Inflammatory macrophage (primary cell): Measurements from ENCODE around the gene GPR25.

Experiments
- DNase-seq, 2 donors: peaks; one replicate each; pipeline ENCODE4 v3.0.0-alpha.2; 2020 to 2022
- total RNA-seq, 18 experiments: gene quantifications; one replicate each; lab custom pipeline; 2026; ENCODE audit warnings: mixed read lengths in 6 of 18, inconsistent platforms in 2 of 18; lab: John Stamatoyannopoulos, UW

Gene GPR25
- total RNA-seq: 0 to 0.03 (median 0) reads per million in 18 experiments

GRCh38 chr1:200872446-200873115 is at the start of gene GPR25:
TSS of gene GPR25 (plus strand) at chr1:200872981. CDS start at chr1:200873038, 57 bp downstream.
- DNase-seq: no peak

DNA sequence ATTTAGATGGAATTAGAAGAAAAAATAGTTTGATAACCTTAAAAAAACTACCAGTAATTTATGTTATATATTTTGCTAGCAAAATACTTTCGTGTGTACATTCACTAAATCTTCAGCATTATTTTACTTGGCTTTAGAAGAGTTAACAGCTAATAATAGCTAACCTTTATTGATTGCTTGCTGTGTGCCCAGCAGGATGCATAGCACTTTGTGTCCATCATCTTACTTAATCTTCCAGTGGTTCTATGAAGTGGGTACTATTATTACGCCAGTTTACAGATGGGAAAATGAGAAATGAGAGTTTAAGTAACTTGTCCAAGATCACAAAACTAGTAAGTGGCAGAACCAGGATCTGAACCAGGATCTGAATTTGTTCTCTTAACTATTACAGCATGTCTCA is 41.7 kb upstream of the GPR25 start:
- no peak for DNase-seq

GRCh38 chr1:200834383-200834782 is 38.4 kb upstream of the GPR25 start:
- DNase-seq: no peak

DNA sequence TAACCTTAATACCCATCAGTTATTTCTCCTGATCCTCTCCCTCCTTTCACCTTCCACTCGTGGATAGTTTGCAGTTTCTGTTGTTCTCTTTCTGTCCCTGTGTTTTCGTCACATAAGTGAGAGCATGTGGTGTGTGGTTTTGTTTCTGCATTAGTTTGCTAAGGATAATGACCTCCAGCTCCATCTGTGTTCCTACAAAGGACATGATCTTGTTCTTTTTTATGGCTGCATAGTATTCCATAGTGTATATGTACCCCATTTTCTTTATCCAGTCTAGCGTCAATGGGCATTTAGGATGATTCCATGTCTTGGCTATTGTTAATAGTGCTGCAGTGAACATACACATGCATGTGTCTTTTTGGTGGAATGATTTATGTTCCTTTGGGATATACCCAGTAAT is 36.6 kb upstream of the GPR25 start:
- no peak for DNase-seq

GRCh38 chr1:200837931-200838571 is 34.7 kb upstream of the GPR25 start:
- peak in 1 of 2 donors; percentile 34 for DNase-seq

DNA sequence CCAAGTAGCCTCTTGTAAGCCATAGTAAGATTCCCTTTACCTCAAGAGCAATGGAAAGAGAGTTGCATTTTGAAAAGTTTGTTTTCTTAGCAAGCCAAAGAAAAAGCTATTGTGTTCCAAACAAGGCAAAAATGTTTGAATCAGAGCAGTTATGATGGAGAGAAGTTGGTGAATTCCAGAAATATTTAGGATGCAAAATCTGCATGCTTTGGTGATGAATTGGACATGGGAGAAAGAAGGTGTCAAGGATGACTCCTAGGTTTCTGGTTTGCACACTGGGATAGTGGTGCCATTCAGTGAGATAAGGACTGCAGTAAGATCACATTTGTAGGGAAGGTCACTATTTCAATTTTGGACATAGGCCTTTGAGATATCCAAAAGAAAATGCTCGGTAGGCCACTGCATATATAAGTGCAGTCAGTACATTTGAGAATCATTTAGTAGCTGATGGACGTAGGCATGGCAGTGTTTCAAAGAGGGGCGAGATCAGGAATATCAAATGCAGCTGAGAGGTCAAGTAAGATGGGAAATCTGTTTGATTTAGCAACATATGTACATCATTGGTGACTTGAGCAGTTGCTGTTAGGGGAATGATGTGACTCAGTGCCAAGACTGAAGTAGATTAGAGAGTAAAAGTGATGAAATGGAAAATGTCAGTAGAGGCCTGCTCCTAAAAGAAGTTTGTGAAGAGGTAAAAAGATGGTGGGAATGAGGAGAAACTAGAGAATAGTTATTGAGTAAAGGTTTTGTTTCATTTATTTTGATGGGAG is 33.9 kb upstream of the GPR25 start:
- DNase-seq: no peak

GRCh38 chr1:200845360-200845759 is 27.4 kb upstream of the GPR25 start:
- no peak for DNase-seq

DNA sequence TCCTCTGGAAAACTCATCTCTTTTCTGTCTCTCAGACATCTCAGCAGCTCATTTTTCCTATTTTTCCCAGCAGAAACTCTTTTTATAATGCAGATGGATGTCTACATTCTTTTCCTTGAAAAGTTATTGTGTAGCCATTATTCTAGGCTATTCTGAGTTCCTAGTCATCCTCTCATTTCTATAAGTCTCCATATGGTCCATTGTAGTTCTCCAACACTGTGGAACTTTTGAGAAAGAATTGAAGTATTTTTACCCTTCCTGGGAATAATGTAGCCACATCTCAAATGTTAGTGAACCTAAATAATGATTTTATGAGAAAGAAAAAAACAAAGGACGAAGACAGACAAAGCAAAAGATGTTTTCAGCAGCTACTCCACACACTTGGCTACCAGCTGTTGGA is 26.4 kb upstream of the GPR25 start:
- DNase-seq: no peak

GRCh38 chr1:200849430-200849829 is 23.4 kb upstream of the GPR25 start:
- no peak for DNase-seq

DNA sequence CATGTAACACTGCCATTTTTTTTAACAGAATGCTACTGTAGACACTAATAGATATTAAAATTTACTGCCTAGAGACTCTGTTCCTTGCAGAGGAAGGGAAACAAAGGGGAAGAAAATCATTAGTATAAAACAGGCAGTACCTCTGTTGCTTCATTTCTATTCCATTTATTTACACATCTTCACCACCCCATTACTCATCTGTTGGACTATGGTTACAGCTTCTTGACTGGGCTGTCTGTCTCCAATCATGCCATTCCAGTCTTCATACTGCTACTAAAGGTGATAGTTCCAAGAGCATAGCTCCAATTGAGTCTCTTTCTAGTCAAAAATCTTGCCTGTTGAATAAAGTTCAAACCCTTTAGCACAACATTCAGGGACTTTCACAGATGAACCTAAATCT is 22.2 kb upstream of the GPR25 start:
- peak in 1 of 2 donors; percentile 29 for DNase-seq

DNA sequence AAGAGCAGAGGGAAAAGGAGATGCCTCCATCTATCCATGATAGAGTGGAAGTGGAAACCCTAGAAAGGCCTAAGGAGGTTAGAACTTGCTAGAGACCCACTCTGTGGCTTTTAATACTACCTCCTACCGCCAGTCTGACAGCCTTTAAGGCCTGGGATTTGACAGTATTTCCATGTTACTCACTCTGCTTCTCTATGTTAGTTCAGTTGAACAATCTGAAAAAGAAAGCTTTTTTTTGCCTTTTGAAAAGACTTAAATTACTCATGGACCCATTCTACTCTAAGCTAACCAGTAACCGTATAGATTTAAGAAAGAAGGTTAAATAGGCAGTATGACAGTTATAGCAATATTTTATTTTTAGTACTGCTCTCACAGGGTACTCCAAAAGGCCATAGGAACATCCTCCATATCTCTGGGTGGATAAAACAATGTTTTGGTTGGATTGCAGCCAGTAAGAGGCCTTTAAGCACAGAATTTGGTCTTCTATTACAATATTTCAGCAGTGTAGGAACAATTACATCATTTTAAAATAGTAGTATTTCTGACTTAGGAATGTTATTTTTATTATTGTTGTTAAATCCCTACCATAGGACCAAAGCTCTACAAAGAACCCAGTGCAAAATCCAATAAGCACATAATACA is 15.9 kb upstream of the GPR25 start:
- no peak for DNase-seq

DNA sequence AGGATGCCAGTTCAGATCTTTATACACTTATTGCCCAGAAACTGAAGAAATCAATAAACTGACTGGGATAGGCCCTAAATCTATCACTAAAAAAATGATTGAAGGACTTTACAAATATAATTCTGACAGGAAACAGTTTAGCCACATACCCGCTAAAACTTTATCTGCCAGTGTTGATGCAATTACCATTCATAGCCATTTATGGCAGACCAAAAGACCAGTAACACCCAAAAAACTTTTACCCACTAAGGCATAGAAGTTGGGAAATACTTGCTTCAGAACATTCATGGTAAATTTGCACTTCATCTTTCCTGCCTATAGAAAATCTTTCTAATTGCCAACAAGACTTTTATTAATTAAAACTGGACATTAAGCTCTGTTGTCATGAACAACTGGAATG is 15.0 kb upstream of the GPR25 start:
- no peak for DNase-seq

DNA sequence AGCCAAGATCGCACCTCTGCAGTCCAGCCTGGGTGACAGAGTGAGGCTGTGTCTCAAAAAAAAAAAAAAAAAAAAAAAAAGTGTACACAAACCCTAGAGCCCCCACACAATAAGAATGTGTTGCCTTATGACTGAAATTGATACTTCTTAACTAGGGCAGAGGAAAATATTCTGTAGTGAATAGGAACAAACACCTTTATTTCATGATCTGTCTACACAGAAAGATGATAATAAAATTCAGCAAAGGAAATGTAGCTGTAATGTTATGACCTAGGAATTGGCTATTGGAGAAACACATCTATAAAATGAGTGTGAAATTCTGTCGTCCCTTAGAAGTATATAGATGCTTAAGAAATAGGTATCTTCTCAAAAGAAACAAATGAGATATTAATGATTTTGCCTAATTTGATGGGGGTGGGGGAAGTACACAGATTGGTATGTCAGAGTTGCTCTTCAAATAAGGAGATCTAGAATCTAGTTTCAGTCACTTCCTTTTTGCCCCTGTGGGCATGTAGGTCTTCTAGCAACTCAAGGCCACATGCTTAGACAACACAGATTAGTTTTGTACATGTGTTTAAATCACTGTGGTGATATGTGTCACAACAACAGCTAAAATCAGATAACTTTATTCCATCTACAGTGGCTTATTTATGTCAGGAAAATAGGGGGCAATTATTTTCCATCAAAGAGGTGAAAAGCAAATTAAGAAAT is 10.7 kb upstream of the GPR25 start:
- no peak for DNase-seq

GRCh38 chr1:200862713-200863415 is 9.9 kb upstream of the GPR25 start:
- DNase-seq: no peak

GRCh38 chr1:200866116-200866515 is 6.7 kb upstream of the GPR25 start:
- DNase-seq: no peak

- DNase-seq: no peak
Observed at GRCh38 chr1:200866521-200866920, 6.3 kb upstream of the GPR25 start.

DNA sequence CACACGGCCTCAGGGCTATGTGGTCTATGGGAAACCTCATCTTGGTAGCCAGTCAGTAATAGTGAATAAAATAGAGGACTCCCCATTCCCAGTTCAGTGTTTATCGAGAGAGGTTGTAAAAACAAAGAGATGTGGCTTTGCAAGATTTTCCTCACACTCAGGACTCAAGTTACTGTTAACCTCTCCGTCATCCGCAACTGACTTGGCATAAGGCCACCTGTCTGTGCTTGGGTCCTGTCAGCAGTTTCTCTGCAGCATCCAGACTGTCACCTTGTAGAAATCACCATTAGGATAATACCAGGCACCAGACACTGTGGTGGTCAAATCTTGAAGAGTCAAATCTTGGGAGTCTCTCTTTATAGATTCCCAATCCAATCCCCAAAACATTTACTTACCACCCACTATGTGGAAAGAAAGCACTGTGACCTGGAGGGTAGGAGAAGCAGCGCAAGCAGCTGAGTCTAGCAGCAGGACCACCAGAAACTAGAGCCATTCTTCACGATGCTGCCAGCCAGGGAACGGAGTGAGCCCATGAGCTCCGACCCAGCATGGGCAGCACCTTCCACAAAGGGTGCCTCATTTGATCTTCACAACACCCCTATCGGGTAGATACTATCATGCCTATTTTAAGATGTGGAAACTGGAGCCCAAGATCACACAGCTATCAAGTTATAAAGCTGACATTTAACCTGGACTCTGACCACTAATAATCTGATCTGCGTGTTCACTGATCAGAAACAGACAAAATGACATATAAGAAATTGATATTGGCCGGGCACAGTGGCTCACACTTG is 5.6 kb upstream of the GPR25 start:
- DNase-seq: no peak

GRCh38 chr1:200869376-200869752 is 3.4 kb upstream of the GPR25 start:
- no peak for DNase-seq

DNA sequence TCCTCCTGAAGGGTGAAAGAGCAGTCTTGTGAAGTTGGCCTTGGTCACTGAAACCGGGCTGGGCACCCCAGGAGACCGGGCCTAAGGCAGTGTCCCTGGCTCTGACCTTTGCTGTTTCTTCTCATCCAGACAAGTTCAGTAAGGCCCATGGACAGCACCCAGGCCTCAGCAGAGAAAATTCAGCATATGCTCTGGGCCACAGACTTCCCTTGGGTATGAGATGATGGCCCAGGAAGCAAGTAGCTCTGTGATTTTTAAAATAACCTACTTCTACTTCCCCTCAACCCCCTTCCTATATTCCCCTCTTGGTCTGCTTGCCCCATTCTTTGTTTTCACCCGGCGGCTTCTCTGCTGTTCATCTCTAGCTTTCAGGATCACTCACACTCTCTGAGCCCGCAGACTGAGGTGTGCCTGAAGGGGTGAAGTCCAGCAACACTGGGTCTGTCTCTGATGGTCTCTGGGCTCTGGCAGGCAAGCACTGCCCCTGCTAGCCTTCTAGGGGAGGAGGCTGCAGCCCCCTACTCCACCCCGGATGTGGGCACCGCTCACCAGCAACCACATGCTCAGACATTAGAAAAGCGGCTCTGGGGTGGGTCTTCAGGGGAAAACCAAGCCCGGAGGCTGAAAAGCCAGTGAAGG is 2.9 kb upstream of the GPR25 start:
- no peak for DNase-seq

GRCh38 chr1:200873116-200873670 is 412 bp downstream of the GPR25 start:
- no peak for DNase-seq
